ENCODE results near the gene EXOC2.
A peak's percentile ranks its signal among the peaks of the same experiment; 100 is the strongest.
"Not testable (repeated sequence)": the region's sequence is repeated elsewhere in the genome, so short reads cannot be mapped to it uniquely, and the experiment has no call there.

EXOC2 gene

DNA sequence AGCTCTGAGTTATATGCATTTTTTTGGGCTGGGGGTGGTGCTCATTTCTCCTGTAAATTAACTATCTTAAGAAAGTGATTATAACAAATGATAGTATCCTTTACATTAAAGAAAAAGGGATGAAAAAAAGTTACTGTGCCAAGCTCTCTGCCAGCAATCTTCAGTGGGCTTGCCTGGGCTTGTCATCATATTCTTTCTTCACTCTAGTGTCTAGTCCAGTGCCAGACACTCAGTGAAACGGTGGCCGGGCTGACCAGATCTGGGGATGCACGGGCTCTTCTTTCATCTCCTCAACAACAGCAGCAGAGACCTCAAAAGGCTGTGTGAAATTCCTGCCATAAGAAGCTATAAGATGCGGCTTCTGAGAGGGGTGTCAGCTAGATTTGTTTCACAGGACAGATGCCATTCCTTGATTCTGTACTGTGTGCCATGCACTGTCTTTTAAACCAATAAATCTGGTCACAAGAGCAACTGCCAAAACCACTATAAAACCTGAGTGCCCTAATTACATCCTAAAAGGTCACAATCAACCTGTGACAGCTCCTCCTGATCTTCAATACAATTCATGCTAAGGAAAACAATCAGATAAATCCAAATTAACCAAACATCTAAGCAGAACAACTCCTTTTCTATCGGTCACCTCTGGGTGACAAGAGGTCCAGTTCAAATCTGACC lies 12.1 kb downstream of the EXOC2 start:
- DNase-seq, result no peak

DNA sequence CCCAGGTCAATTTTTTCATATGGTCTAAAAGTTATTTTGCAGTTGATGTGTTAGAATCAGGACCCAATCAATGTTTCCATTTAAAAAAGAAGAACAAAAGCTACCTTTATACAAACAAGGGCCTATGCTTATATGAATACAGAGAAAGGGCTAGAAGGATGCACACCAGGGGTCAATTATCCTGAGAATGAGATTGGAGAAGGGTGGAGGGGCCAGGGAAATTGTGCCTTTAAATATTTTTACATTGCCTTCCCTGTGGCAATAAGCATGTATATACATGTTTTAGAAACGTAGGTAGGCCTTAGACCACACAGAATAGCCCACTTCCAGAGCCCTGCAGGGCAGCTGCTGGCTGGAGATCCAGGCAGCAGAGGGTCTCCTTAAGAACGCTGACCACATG lies 12.7 kb downstream of the EXOC2 start:
- DNase-seq, result no peak

DNA sequence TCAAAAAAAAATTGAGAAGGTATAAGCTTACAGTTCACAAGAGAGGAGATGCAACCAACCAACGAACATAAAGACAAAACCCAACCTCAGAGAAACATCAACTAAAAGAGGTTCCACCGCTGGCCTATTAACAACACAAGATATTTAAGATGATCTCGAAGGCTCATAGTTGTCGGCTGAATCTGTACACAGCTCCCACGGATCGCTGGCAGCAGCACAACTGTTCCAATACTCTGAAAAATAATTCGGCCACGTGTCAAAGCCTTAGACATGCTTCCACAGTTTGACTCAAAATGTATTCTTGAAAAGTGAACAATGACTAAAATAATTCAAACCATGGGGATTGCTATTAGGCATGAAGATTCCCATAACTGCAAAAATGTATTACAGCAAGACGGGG lies 13.7 kb downstream of the EXOC2 start:
- DNase-seq, result no peak

DNA sequence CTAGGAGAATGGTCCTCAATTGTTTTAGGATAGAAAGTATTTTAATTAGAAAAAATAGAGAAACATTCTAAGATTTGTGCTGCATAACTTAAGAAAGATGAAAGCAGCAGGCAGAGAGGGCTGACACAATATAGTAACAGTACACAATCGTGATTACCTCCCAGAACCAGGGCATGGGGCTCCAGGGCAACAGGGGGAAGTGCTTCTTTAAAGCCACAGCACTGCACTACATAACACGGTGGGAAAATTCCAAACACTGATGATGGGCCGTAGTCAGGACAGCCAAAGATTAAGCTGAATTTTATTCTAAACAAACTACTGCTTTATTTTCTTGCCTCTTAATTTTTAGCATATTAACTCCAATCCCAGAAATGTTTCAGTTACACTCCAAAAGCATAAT lies 14.4 kb downstream of the EXOC2 start:
- DNase-seq, result no peak

DNA sequence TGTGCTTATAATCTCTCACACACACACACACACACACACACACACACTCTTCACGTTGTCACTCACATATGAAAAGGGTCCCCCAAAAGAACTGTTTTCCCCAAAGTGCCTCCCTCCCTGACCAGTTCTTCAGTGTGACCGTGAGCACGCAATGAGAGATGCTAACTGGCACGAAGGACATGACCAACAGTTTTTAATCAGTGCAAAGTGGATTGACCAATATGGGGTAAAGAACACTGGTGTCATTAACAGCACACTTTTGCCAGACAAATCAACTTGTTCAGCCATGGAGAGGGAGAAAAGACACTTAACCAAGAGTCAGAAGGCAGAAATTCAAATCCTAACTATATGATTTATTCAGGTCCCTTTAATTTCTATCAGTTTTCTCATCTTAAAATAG lies 15.0 kb downstream of the EXOC2 start:
- no peak for DNase-seq

DNA sequence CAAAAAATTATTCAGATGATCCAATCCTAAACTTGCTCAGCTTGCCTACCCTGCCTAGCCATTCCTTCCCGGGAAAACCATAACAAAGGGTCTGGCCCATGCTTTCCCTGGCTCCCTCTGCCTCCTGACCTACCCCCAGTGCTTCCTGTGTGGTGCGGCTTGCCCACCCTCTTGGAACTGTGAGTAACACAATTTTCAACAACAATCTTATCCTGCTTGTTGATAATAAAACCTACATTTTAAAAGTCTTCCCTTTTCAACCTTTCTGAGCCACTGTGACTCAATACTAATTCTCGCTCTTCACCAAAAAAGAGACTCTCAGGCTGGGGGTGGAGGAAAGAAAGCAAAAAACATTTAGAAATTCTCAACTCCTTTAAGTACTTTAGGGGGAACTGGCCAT lies 18.0 kb downstream of the EXOC2 start:
- DNase-seq, result no peak

DNA sequence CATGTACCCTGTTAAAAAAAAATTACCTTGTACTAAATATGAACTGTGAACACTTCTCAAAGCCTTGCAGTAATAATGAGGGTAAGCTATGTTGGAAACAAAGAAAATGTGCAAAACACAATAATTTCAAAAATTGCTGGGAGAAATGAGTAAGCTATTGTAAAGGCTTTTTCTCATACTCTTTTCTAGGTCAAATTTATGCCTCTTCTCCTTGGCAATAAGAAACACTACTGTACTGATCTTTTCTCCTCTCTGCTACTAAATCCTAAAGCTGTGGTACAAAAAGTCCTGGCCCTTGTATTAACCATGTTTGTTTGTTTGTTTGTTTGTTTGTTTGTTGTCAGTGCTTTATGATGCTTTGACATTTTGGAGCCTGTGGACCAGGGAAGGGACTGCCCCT lies 18.5 kb downstream of the EXOC2 start:
- DNase-seq, result no peak

DNA sequence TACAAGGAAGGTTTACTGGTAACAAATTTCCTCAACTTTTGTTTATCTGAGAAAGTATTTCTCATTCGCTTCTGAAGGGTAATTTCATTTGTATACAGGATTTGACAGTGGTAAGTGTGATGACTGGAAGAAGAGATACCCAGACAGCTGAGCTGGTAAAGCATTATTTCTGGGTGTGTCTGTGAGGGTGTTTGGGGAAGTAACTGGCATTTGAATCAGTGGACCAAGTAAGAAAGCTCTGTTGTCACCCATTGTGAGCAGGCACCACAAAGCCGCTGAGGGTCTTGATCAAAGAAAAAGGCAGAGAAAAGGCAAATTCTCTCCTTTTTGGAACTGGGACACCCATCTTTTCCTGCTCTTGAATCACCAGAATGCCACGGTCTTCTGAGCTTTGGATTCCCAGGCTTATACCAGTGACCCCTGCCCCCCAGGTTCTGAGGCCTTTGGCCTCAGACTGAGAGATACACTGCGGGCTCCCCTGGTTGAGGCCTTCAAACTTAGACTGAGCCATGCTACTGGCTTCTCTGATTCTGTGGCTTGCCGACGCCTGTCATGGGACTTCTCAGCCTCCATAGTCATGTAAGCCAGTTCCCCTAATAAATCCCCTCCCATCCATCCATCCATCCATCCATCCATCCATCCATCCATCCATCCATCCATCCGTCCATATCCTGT lies 25.5 kb downstream of the EXOC2 start:
- DNase-seq, result no peak

DNA sequence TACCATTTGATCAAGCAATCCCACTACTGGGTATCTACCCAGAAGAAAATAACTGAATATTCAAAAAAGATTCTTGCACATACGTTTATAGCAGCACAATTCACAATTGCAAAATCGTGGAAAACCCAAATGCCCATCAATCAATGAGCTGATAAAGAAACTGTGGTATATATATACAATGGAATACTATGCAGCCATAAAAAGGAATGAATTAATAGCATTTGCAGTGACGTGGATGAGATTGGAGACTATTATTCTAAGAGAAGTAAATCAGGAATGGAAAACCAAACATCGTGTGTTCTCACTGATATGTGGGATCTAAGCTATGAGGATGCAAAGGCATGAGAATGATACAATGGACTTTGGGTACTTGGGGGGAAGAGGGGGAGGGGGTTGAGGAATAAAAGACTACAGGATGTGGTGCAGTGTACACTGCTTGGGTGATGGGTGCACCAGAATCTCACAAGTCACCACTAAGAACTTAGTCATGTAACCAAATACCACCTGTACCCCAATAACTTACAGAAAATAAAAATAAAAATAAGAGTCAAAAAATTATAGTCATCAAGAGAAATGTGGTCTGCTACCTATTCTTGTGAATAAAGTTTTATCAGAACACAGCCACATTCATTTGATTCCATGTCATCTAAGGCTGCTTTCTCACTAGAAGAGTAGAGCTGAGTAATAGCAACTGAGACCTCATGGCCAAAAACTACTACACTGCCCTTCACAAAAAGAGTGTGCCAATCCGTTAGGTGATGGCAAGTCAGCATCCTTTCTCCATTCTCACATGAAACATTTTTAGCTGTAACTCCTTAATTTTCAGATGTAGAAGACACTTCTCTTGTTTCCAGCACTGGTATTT lies 27.3 kb downstream of the EXOC2 start:
- no peak for DNase-seq

DNA sequence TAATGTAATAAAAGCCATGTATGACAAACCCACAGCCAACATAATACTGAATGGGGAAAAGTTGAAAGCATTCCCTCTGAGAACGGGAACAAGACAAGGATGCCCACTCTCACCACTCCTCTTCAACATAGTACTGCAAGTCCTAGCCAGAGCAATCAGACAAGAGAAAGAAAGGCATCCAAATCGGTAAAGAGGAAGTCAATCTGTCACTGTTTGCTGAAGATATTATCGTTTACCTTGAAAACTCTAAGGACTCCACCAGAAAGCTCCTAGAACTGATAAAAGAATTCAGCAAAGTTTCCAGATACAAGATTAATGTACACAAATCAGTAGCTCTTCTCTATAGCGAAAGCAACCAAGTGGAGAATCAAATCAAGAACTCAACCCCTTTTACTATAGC lies 29.2 kb downstream of the EXOC2 start:
- DNase-seq, result not testable (repeated sequence)

DNA sequence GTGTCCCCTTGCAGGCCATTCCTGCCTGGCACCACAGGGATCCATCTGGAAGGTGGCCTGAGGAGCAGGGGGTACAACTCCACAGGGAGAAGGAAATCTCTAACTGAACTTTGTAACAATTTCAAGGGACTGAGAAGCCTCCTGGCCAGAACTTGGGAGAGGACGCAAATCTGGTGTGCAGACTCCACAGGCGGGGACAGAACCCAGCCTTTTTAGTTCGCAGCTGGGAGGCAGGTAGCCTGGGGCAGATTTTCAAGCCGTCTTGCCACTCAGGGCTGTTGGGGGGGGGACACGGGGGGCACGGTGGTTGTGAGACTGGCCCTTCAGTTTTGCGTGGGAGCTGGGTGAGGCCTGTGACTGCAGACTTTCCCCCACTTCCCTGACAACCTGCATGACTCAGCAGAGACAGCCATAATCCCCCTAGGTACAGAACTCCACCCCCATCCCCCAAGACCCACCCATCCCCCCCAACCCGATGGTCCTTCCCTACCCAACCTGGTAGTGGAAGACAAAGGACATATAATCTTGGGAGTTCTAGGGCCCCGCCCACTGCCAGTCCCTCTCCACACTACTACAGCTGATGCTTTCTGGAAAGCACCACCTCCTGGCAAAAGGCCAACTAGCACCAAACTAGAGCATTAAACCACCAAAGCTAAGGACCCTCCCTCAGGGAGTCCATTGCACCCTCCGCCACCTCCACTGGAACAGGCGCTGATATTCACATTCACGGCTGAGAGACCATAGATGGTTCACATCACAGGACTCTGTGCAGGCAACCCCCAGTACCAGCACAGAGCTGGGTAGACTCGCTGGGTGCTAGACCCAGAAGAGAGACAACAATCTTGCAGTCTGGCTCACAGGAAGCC lies 33.0 kb downstream of the EXOC2 start:
- no peak for DNase-seq

DNA sequence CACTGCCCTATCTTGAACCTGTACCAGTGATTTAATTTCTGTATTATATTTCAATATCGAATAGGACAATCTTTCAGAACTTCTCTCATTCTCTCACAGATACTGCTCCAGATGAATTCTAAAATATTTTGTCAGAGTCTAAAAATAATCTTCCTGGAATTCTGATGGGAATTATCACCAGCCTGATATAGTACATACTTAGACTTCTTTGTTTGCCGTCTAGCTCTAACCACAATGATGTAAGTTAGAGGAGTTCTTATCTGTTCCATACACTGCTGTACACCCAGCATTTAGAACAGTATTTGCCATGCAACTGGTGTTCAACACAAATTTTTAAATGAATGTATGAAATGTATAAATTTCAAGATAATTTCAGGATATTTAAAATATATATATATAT lies 34.7 kb downstream of the EXOC2 start:
- DNase-seq, result no peak

DNA sequence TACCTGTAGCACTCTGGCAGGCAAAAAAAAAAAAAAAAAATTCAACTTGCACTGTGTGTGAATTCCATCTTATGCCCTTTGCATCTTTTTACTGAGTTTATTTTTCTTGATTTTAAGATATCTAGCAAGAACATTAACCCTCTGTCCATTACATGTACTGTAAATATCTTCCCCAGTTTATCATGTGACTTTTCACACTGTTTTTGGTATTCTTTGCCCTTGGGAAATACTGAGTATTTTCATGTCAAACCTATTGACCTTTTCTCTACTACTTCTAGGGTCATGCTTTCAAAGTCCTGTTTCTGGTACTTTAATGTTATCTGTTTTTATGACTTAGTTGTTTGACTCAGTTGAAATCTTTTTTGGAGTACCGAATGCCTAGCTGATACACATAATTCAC lies 35.2 kb downstream of the EXOC2 start:
- no peak for DNase-seq

DNA sequence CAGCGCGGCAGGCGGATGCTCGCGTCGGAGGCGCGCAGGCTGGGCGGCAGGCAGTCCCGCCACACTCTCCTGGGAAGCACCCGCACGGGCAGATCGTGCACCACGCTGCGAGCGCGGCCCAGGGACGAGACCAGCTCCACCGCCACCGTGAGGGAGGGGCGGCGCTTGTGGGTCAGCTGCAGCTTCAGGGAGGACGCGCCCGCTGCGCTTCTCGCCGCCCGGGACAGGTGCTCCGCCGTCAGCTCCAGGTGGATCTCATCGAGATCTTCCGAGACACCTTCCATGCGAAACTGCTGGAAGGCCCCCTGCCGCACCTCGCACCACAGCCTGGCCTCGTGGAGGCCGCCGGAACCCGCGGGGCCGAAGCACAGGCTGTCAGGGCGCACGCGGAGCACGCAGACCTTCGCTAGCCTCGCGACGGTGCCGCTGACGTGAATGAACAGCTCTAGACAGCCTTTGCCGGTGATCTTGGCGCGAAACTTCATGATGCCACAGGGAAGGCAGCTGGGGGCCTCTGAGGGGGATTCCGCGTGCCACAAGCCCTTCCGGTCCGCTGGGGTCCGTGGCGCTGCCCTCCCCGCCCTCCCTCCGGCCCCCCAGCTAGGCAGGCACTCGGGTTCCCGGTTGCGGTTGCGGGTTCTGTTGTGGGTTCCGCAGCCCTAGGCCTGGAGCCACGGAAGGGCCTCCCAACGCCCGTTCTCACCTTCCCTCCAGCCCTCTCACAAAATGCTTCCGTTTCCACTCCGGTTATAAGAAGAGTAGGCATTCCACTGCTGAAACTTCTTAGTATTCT lies 36.3 kb downstream of the EXOC2 start, which contains the start of gene HUS1B:
Gene HUS1B, minus strand, starts transcription at position 641 of the 793 bp plus-strand sequence. Its CDS starts 156 bp downstream, at position 485.
- no peak for DNase-seq

DNA sequence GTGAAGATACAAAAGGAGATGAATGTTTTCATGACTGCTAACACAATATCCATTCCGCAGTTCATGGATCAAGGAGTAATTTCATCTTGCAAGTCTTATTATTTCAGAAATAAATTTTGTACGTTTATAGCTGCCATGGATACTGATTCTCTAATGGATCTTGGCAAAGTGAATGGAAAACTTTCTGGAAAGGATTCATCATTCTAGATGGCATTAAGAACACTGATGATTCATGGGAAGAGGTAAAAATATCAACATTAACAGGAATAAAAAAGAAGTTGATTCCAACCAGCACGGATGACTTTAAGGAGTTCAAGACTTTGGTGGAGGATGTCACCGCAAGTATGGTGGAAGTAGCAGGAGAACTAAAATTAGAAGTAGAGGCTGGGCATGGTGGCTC lies 38.8 kb downstream of the EXOC2 start:
- no peak for DNase-seq

DNA sequence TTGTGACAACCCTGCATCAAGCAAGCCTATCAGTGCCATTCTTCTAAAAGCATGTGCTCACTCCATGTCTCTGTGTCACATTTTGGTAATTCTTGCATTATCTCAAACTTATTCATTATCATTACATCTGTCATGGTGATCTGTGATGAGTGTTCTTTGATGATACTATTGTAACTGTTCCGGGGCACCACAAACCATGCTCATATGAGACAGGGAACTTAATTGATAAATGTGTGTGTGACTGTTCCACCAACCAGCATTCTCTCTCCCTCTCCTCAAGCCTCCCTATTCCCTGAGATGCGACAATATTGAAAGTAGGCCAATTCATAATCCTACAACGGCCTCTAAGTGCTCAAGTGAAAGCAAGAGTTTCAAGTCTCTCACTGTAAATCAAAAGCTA lies 40.1 kb downstream of the EXOC2 start:
- no peak for DNase-seq

DNA sequence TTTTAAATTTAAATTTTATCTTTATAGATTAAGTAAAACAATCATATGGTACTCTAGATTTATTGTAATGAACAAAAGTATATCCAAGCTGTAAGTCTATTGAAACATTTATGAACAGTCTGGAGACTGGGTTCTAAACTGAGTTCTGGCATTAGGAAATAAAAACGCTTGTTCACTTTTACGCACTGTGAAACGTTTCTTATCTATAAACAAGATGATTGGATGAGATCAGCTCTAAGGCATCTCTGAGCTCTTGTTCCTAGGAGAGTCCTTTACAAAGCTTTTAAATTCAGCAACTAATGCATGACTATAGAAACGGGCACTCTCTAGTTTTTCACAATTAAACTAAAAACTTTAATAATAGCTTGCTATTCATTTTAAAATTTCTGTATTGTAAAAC lies 42.8 kb downstream of the EXOC2 start:
- no peak for DNase-seq

DNA sequence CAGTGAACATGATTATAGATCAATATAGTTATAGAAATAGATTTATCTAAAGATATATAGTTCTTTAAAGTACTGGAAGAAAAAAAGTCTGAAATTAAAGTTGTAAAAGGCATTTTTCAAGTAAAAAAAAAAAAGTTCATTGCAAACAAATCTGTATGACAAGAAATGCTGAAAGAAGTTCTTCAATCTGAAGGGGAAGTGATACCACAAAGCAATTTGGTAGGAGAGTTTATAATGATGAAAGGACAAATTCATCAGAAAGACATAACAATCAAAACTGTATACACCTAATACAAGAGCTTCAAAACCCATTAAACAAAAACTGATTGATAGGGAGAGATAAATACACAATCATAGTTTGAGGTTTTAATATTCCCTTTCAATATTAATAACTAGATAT lies 50.1 kb downstream of the EXOC2 start:
- DNase-seq, result no peak

DNA sequence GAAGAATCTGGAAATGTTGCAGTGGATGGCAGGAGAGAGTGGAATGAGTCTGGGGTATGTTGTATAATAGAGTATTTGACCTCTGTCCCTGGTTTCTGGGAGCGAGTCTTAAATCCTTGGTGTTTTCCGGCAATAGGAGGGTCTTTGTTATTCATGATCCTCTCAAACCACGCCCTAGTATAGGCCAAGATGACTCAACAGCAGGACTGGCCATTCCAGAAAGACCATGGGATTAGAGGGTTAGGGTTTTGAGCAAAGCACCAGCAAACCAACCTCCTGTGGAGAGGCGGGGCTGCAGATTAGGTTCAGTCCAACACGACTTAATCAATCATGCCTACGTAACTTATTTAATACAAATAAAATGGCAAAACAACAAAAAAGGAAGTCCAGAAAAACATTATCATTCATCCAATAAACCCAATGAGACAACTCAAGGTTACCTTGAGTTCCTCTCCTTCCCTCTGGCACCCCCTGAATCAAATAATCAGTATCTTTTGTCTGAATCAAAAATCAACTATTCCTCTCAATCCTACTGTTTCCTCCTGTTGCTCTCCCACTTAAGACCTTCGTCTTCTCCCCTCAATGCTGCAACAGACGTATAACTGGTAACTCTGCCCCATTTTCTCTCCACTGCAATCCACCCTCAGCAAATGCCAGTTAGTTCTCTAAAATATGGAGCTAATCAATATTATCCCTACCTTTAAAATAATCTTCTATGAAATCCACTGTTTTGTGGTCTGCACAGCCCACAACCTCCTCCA lies 51.5 kb downstream of the EXOC2 start:
- DNase-seq, result no peak

DNA sequence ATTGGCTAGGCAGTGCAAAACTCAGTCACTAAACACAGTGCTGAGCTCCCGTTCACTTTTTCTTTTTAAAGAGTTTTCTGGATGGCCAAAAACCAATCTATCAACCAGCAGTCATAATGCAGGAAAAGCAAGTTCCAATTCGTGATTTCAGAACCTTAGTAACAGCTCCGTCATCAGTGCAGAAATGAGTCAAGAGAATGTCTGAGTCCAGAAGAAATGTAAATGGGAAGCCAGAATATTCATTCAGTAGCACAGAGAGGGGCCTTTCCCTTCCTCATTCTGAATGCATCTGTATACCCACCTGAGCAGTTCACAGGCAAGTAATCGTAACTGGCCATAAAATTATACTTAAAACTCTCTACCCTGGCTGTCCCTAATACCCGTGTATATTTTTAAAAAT lies 56.5 kb downstream of the EXOC2 start:
- DNase-seq, result peak in 1 of 5 donors; percentile 58

DNA sequence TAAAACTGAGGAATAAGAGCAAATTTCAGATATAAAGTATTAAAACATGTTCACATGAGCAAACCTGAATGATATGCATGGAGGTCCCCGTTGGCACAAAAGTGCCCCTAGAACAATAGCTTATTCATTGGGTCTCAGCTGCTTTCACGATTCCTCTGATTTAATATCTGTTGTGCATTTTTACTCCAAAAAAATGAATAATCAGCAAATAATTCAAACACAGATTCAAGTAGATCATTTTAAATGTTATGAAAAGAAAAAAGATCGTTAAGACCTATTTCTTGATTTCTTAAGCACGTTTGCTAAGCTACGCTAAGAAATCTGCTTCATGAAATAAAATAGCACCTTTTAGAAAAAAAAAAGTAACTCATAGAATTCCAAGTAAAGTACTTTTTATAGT lies 57.7 kb downstream of the EXOC2 start:
- no peak for DNase-seq
